SK-N-DZ (cell line): ENCODE data around the gene OTP. TPM values are rescaled to one million over a fixed set of nuclear protein-coding genes. Genes with fewer than 3 reads are reported as not detected.

Experiments used
- DNase-seq: peaks from one replicate; pipeline ENCODE4 v3.0.0-alpha.2; 2015; ENCODE audit warnings: low spot score
- polyA plus RNA-seq, 2 experiments: library from polyadenylated mRNA; depleted of rRNA; stranded (reverse); fragments of >200 nt; gene quantifications; 2 replicates each; pipeline ENCODE4 v1.2.3, GENCODE V29; 2014

The OTP gene
- polyA plus RNA-seq (2014; cell fraction: cytosol; rRNA removed), result not detected in 2 replicates
- not detected in 2 replicates for polyA plus RNA-seq (2014; cell fraction: nucleus; rRNA removed)

GRCh38 chr5:77637998-77638762 lies at the start of gene OTP:
Gene OTP (minus strand): TSS chr5:77638713. CDS start chr5:77638549, 164 bp downstream.
- no peak for DNase-seq

- no peak for DNase-seq
These were observed 44.7 kb upstream of the OTP start for GRCh38 chr5:77683171-77683732.

- no peak for DNase-seq
These were observed 32.0 kb upstream of the OTP start for GRCh38 chr5:77670526-77670925.

GRCh38 chr5:77669677-77670076 lies 31.2 kb upstream of the OTP start:
- DNase-seq, result no peak

GRCh38 chr5:77663090-77663863 lies 24.8 kb upstream of the OTP start:
- DNase-seq, result no peak

- no peak for DNase-seq
These were observed 24.1 kb upstream of the OTP start for GRCh38 chr5:77662635-77663034.

GRCh38 chr5:77658662-77659061 lies 20.1 kb upstream of the OTP start:
- no peak for DNase-seq

- no peak for DNase-seq
These were observed 12.8 kb upstream of the OTP start for GRCh38 chr5:77651343-77651742.

- DNase-seq, result no peak
These were observed 12.2 kb upstream of the OTP start for GRCh38 chr5:77650686-77651085.

- no peak for DNase-seq
These were observed 11.3 kb upstream of the OTP start for GRCh38 chr5:77649776-77650175.

- no peak for DNase-seq
These were observed 7.6 kb upstream of the OTP start for GRCh38 chr5:77645995-77646639.

- DNase-seq, result no peak
These were observed 6.9 kb upstream of the OTP start for GRCh38 chr5:77645158-77645994.

- DNase-seq, result no peak
These were observed 6.1 kb upstream of the OTP start for GRCh38 chr5:77644371-77645157.

GRCh38 chr5:77643654-77644370 lies 5.3 kb upstream of the OTP start:
- DNase-seq, result no peak

- no peak for DNase-seq
These were observed 4.5 kb upstream of the OTP start for GRCh38 chr5:77642738-77643653.

- DNase-seq, result no peak
These were observed 3.6 kb upstream of the OTP start for GRCh38 chr5:77641963-77642737.

- DNase-seq, result no peak
These were observed 3.0 kb upstream of the OTP start for GRCh38 chr5:77641397-77641943.
